SW 1271 (cell line): ENCODE results near the gene MAGEA12.
"Not testable (repeated sequence)": the region's sequence is repeated elsewhere in the genome, so short reads cannot be mapped to it uniquely, and the experiment has no call there.

Source experiments
- DNase-seq, 2 experiments: peaks; one replicate each; lab custom pipeline; 2025; lab: John Stamatoyannopoulos, UW

MAGEA12 gene

GRCh38 chrX:152733261-152733975 lies at the start of gene MAGEA12, which contains the start of gene CSAG1:
MAGEA12 (plus strand) TSS chrX:152733757; CDS start chrX:152736162, 2,405 bp downstream.
CSAG1 (minus strand) TSS chrX:152733721; CDS start chrX:152732460, 1,261 bp downstream.
- DNase-seq = no peak

GRCh38 chrX:152697952-152698931 lies 35.3 kb upstream of the MAGEA12 start, which contains the start of gene MAGEA3:
MAGEA3 (plus strand) TSS chrX:152698794; CDS start chrX:152700833, 2,039 bp downstream.
- not testable (repeated sequence) for DNase-seq

- DNase-seq = not testable (repeated sequence)
These were observed 33.2 kb upstream of the MAGEA12 start for GRCh38 chrX:152700390-152700789.

GRCh38 chrX:152706500-152706899 lies 27.1 kb upstream of the MAGEA12 start:
- DNase-seq = not testable (repeated sequence)

GRCh38 chrX:152709173-152709572 lies 24.4 kb upstream of the MAGEA12 start, which contains the start of gene CSAG2:
CSAG2 (minus strand) TSS chrX:152709273; CDS start chrX:152709112, 161 bp downstream.
- not testable (repeated sequence) for DNase-seq

GRCh38 chrX:152713195-152713594 lies 20.4 kb upstream of the MAGEA12 start:
- not testable (repeated sequence) for DNase-seq

GRCh38 chrX:152713815-152714787 lies 19.5 kb upstream of the MAGEA12 start, which contains the start of gene MAGEA2B:
MAGEA2B (plus strand) TSS chrX:152714628; CDS start chrX:152717107, 2,479 bp downstream.
- not testable (repeated sequence) for DNase-seq

- DNase-seq = no peak
These were observed 8.1 kb upstream of the MAGEA12 start for GRCh38 chrX:152725409-152725808.

GRCh38 chrX:152734143-152734858 lies 744 bp downstream of the MAGEA12 start:
- not testable (repeated sequence) for DNase-seq

- DNase-seq = no peak
These were observed 1.5 kb downstream of the MAGEA12 start for GRCh38 chrX:152735101-152735500.

- no peak for DNase-seq
These were observed 2.4 kb downstream of the MAGEA12 start for GRCh38 chrX:152735860-152736511.

- DNase-seq = not testable (repeated sequence)
These were observed 3.0 kb downstream of the MAGEA12 start for GRCh38 chrX:152736528-152736927.

- no peak for DNase-seq
These were observed 5.0 kb downstream of the MAGEA12 start for GRCh38 chrX:152738560-152738959.

- DNase-seq = not testable (repeated sequence)
These were observed 20.4 kb downstream of the MAGEA12 start, which contains the start of gene MAGEA2 for GRCh38 chrX:152753686-152754650. MAGEA2 (minus strand) TSS chrX:152753842; CDS start chrX:152751363, 2,479 bp downstream.

- not testable (repeated sequence) for DNase-seq
These were observed 21.3 kb downstream of the MAGEA12 start for GRCh38 chrX:152754871-152755270.

- not testable (repeated sequence) for DNase-seq
These were observed 25.4 kb downstream of the MAGEA12 start, which contains the start of gene CSAG3 for GRCh38 chrX:152758918-152759317. CSAG3 (plus strand) TSS chrX:152759218.

GRCh38 chrX:152759544-152759943 lies 26.0 kb downstream of the MAGEA12 start:
- not testable (repeated sequence) for DNase-seq

- not testable (repeated sequence) for DNase-seq
These were observed 28.0 kb downstream of the MAGEA12 start for GRCh38 chrX:152761582-152761981.
